ENCODE data around the gene MMADHC.

GRCh38 chr2:149627111-149627801, 39.7 kb upstream of the MMADHC start:
- TF ChIP-seq DNMT3B (CRISPR knock-in tag; conservative IDR thresholded peaks at IDR 0.05) (no peak), HDAC6 (IDR thresholded peaks at IDR 0.05; ENCODE audit: low read depth, low read length) (no peak), SIX4 (CRISPR knock-in tag; IDR thresholded peaks at IDR 0.05) (no peak), ZNF709 (CRISPR knock-in tag; IDR thresholded peaks at IDR 0.05) (no peak), TRIM24 (CRISPR knock-in tag; IDR thresholded peaks at IDR 0.05) (no peak)

All from HepG2 (cell line).